ENCODE data around the gene SCAF4.

GRCh38 chr21:31624961-31625491 lies 106.9 kb downstream of the SCAF4 start:
- TF ChIP-seq CTCF (IDR thresholded peaks at IDR 0.05) (no peak), EZH2 (IDR thresholded peaks at IDR 0.05; ENCODE audit: borderline replicate concordance, insufficient read depth, low read depth, low read length, poor library complexity, severe bottlenecking) (no peak)
